Gastrocnemius medialis (tissue), 4 donors: ENCODE results near the gene RNGTT.

Experiments used
- CTCF ChIP-seq, 5 experiments: fragments of 450-650 bp in 3 of 5; fragments of 200-600 bp in 2 of 5; sonication (generic) in 2 of 5; IDR thresholded peaks in 4 of 5; conservative IDR thresholded peaks in 1 of 5; 1 replicate in 4 of 5; 2 replicates in 1 of 5; pipeline ENCODE4 v1.5.1; 2016 to 2019; ENCODE audit warnings: antibody characterized with exemption in 5 of 5, mild to moderate bottlenecking in 3 of 5, moderate library complexity in 3 of 5
- POLR2A ChIP-seq, 2 donors: fragments of 450-650 bp; IDR thresholded peaks; one replicate each; pipeline ENCODE4 v1.6.1; 2017; ENCODE audit warnings: antibody characterized with exemption in 2 of 2, mild to moderate bottlenecking in 2 of 2, moderate library complexity in 2 of 2

DNA sequence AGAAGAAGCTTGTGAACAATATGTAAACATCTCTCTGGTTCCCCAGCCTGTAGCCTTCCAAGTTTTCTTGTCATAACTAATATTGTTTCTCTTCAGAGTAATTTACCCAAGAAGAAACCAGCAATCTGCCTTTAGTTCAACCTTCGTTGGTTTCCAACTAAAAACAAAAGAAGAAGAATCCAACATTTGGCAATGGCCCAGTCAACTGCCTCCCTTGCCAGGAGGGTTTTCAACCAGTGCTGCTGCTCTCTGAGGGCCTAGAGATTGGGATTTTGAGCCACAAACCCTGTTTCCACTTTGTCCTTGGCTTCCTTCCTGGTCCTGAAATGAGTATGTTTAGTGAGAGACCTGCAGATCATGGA is 401.5 kb downstream of the RNGTT start:
- TF ChIP-seq CTCF (IDR thresholded peaks at IDR 0.05 in 4 of 5, conservative IDR thresholded peaks at IDR 0.05 in 1 of 5) (no peak), POLR2A (IDR thresholded peaks at IDR 0.05) (no peak)
